IPS-18c (cell line): Measurements from ENCODE around the gene OCIAD2.
"Not testable (repeated sequence)": the region's sequence is repeated elsewhere in the genome, so short reads cannot be mapped to it uniquely, and the experiment has no call there.

Source experiments
- H3K4me3 ChIP-seq: 2 replicates; pipeline ENCODE4 v1.7.0; 2013; ENCODE audit warnings: low read depth, mild to moderate bottlenecking, low read length, moderate library complexity; ENCODE audit not compliant: insufficient read depth
- H3K9me3 ChIP-seq: one replicate; pipeline ENCODE4 v1.6.1; 2013; ENCODE audit warnings: mild to moderate bottlenecking, low read length, moderate library complexity; ENCODE audit not compliant: control insufficient read depth, insufficient read depth

The OCIAD2 gene

GRCh38 chr4:48912349-48912748, 5.8 kb upstream of the OCIAD2 start:
- Histone ChIP-seq H3K9me3 (no peaks in the 10 kb centered on the region), H3K4me3 (no peak overlapping the region)

GRCh38 chr4:48910511-48910910, 3.9 kb upstream of the OCIAD2 start:
- H3K9me3 ChIP-seq = no peaks in the 10 kb centered on the region
- H3K4me3 ChIP-seq = no peak overlapping the region

GRCh38 chr4:48909697-48910096, 3.1 kb upstream of the OCIAD2 start:
- H3K9me3 ChIP-seq = no peaks in the 10 kb centered on the region
- no peak overlapping the region for H3K4me3 ChIP-seq

GRCh38 chr4:48908687-48909086, 2.1 kb upstream of the OCIAD2 start:
- Histone ChIP-seq H3K9me3 (no peaks in the 10 kb centered on the region), H3K4me3 (no peak overlapping the region)

- Histone ChIP-seq H3K9me3 (no peaks in the 10 kb centered on the region), H3K4me3 (no peak overlapping the region)
Observed at GRCh38 chr4:48907706-48908477, 1.3 kb upstream of the OCIAD2 start.

GRCh38 chr4:48905363-48906015, 1.1 kb downstream of the OCIAD2 start:
- peak overlapping the region; percentile 75 for H3K4me3 ChIP-seq

GRCh38 chr4:48904541-48905142, 1.9 kb downstream of the OCIAD2 start:
- no peaks in the 10 kb centered on the region for H3K9me3 ChIP-seq
- no peak overlapping the region for H3K4me3 ChIP-seq

More at GRCh38 chr4:48905363-48906015, 1.1 kb downstream of the OCIAD2 start:
- no peaks in the 10 kb centered on the region for H3K9me3 ChIP-seq

GRCh38 chr4:48904101-48904500, 2.5 kb downstream of the OCIAD2 start:
- H3K9me3 ChIP-seq = no peaks in the 10 kb centered on the region
- no peak overlapping the region for H3K4me3 ChIP-seq

- no peaks in the 10 kb centered on the region for H3K9me3 ChIP-seq
- H3K4me3 ChIP-seq = no peak overlapping the region
Observed at GRCh38 chr4:48902266-48902665, 4.3 kb downstream of the OCIAD2 start.

- Histone ChIP-seq H3K9me3 (no peaks in the 10 kb centered on the region), H3K4me3 (no peak overlapping the region)
Observed at GRCh38 chr4:48901196-48901595, 5.4 kb downstream of the OCIAD2 start.

GRCh38 chr4:48899950-48900349, 6.6 kb downstream of the OCIAD2 start:
- Histone ChIP-seq H3K9me3 (no peaks in the 10 kb centered on the region), H3K4me3 (no peak overlapping the region)

GRCh38 chr4:48899432-48899749, 7.2 kb downstream of the OCIAD2 start:
- Histone ChIP-seq H3K9me3 (no peaks in the 10 kb centered on the region), H3K4me3 (no peak overlapping the region)

GRCh38 chr4:48898733-48899431, 7.7 kb downstream of the OCIAD2 start:
- no peak overlapping the region for H3K4me3 ChIP-seq

GRCh38 chr4:48896845-48897244, 9.7 kb downstream of the OCIAD2 start:
- Histone ChIP-seq H3K9me3 (no peaks in the 10 kb centered on the region), H3K4me3 (no peak overlapping the region)

More at GRCh38 chr4:48898733-48899431, 7.7 kb downstream of the OCIAD2 start:
- H3K9me3 ChIP-seq = no peaks in the 10 kb centered on the region

GRCh38 chr4:48891028-48891619, 15.4 kb downstream of the OCIAD2 start:
- Histone ChIP-seq H3K9me3 (no peaks in the 10 kb centered on the region), H3K4me3 (no peak overlapping the region)

GRCh38 chr4:48889750-48890149, 16.8 kb downstream of the OCIAD2 start:
- H3K9me3 ChIP-seq, H3K4me3 ChIP-seq: not testable (repeated sequence)

- H3K9me3 ChIP-seq, H3K4me3 ChIP-seq: not testable (repeated sequence)
Observed at GRCh38 chr4:48881646-48882045, 24.9 kb downstream of the OCIAD2 start.
